NB4 (cell line): ENCODE data around the gene ARL2.
A peak's percentile ranks its signal among the peaks of the same experiment; 100 is the strongest.

Experiments used
- DNase-seq: peaks from one replicate; pipeline ENCODE4 v3.0.0; 2010; ENCODE audit warnings: low read depth
- H3K4me3 ChIP-seq: one replicate; pipeline ENCODE4 v1.5.1; 2011; ENCODE audit warnings: mild to moderate bottlenecking, low read depth, low read length, moderate library complexity
- CTCF ChIP-seq: IDR thresholded peaks from one replicate; pipeline ENCODE4 v1.5.1; 2012; ENCODE audit warnings: low read depth, low read length
- MAX ChIP-seq: IDR thresholded peaks from 2 replicates; pipeline ENCODE4 v1.6.1; 2011; ENCODE audit warnings: low read depth, low read length
- MYC ChIP-seq: IDR thresholded peaks from 2 replicates; pipeline ENCODE4 v1.6.1; 2011; ENCODE audit warnings: low read depth, low read length
- POLR2A ChIP-seq: IDR thresholded peaks from 2 replicates; pipeline ENCODE4 v1.6.1; 2011; ENCODE audit warnings: mild to moderate bottlenecking; ENCODE audit not compliant: insufficient read length; ENCODE audit errors: extremely low read depth

Gene ARL2

GRCh38 chr11:64994318-64994717 is 19.6 kb upstream of the ARL2 start:
- TF ChIP-seq MYC, result no peak
- TF ChIP-seq MAX, result no peak
- DNase-seq, result no peak
- no peak overlapping the region for H3K4me3 ChIP-seq

- no peak overlapping the region for H3K4me3 ChIP-seq
- TF ChIP-seq CTCF, result no peak
- TF ChIP-seq POLR2A, result no peak
- no peak for TF ChIP-seq MAX
- TF ChIP-seq MYC, result no peak
- DNase-seq, result no peak
These were observed 17.6 kb upstream of the ARL2 start for GRCh38 chr11:64996327-64996709.

GRCh38 chr11:64996710-64997380 is 17.1 kb upstream of the ARL2 start, which contains the start of gene BATF2:
BATF2 (minus strand) TSS chr11:64996971; CDS start chr11:64996914, 57 bp downstream.
- peak; percentile 88 for DNase-seq
- TF ChIP-seq CTCF (peak; percentile 63), POLR2A (no peak), MYC (0 out of 2 replicates have a peak, but pooled peaks have one; percentile 39), MAX (peak; percentile 80)
- no peak within 1 kb of the TSS for H3K4me3 ChIP-seq

GRCh38 chr11:64998141-64998540 is 15.8 kb upstream of the ARL2 start:
- TF ChIP-seq MAX (no peak), CTCF (no peak), MYC (no peak), POLR2A (no peak)
- H3K4me3 ChIP-seq, result no peak overlapping the region
- DNase-seq, result no peak

- no peak overlapping the region for H3K4me3 ChIP-seq
- DNase-seq, result no peak
- TF ChIP-seq MYC, result no peak
- no peak for TF ChIP-seq CTCF
These were observed 15.1 kb upstream of the ARL2 start for GRCh38 chr11:64998690-64999431.

- DNase-seq, result no peak
- no peak overlapping the region for H3K4me3 ChIP-seq
- TF ChIP-seq POLR2A (no peak), MYC (no peak), MAX (no peak), CTCF (no peak)
These were observed 14.5 kb upstream of the ARL2 start for GRCh38 chr11:64999478-64999877.
